Measurements from ENCODE around the gene ITGA1. TPM values are rescaled to one million over a fixed set of nuclear protein-coding genes. Genes with fewer than 3 reads are reported as not detected.

Gene ITGA1
- total and polyA plus RNA-seq, 2 of the 8 experiments (the other 6 are each of a cell fraction or from before 2014, with no cell fraction given), result 2.3 to 9.0 TPM

- POLR2A ChIA-PET (ENCODE audit: partially characterized antibody), result no interaction called here
- no peak overlapping the region for H2AFZ ChIP-seq (ENCODE audit: low read length)
- H3K79me1 ChIP-seq (ENCODE audit: low read depth, low read length), result no peaks in the 10 kb centered on the region
- H2BK15ac ChIP-seq (ENCODE audit: low read length), result no peak overlapping the region
- no peak overlapping the region for H3K9ac ChIP-seq (replicated peaks in 1 of 4; ENCODE audit: extremely low read depth in 1 of 4, low read depth in 3 of 4, low read length in 3 of 4)
- DNase-seq (ENCODE audit: low read depth in 1 of 2, low spot score in 2 of 2), result no peak
- H2BK5ac ChIP-seq (ENCODE audit: low read depth, low read length), result no peak overlapping the region
- H3K18ac ChIP-seq (ENCODE audit: extremely low read depth, low read length), result no peak overlapping the region
- H3K23me2 ChIP-seq (ENCODE audit: low read depth, low read length), result no peaks in the 10 kb centered on the region
- no peak overlapping the region for H3K14ac ChIP-seq (ENCODE audit: insufficient read length)
- no peaks in the 10 kb centered on the region for H3K79me2 ChIP-seq (ENCODE audit: control insufficient read depth in 1 of 2, insufficient read depth in 2 of 2, low read length in 2 of 2)
- no peak overlapping the region for H2BK20ac ChIP-seq (ENCODE audit: low read length)
- H2BK12ac ChIP-seq (ENCODE audit: low read depth, low read length), result no peak overlapping the region
- no peak overlapping the region for H3K4ac ChIP-seq (replicated peaks; ENCODE audit: insufficient read length, low read depth, low read length)
- H4K20me1 ChIP-seq (replicated peaks in 1 of 2; ENCODE audit: control insufficient read depth in 1 of 2, insufficient read depth in 2 of 2, low read length in 2 of 2), result no peaks in the 10 kb centered on the region
- H3K4me3 ChIP-seq (ENCODE audit: extremely low read depth in 1 of 4, insufficient read depth in 2 of 4, low read depth in 3 of 4, low read length in 4 of 4), result no peak overlapping the region
- no peak overlapping the region for H2AK5ac ChIP-seq (ENCODE audit: low read depth, low read length)
- no peaks in the 10 kb centered on the region for H3K36me3 ChIP-seq (ENCODE audit: control insufficient read depth in 2 of 4, insufficient read depth in 4 of 4, low read length in 3 of 4)
- no peak overlapping the region for H3K4me2 ChIP-seq (ENCODE audit: insufficient read depth in 1 of 2, low read depth in 2 of 2, low read length in 2 of 2)
- no peak overlapping the region for H3K23ac ChIP-seq (ENCODE audit: insufficient read length)
- no peak overlapping the region for H4K5ac ChIP-seq (ENCODE audit: insufficient read length, low read depth, low read length)
- FAIRE-seq, result no peak
- H3K4me1 ChIP-seq (replicated peaks in 1 of 4; ENCODE audit: control insufficient read depth in 3 of 4, insufficient read depth in 4 of 4, low read length in 3 of 4), result no peaks in the 10 kb centered on the region
- CTCF ChIA-PET (ENCODE audit: partially characterized antibody), result no interaction called here
- H4K8ac ChIP-seq (ENCODE audit: extremely low read depth, insufficient read depth, low read length), result no peak overlapping the region
- 89% methylated on average over 2 of the region's 2 CpGs; no CpG with 5 or more reads in 1 of the 2 experiments for whole genome bisulfite sequencing, 2 experiments (ENCODE audit: extremely low coverage in 1 of 2, insufficient coverage in 1 of 2, insufficient read length in 1 of 2, insufficient replicate concordance in 2 of 2, low coverage in 1 of 2, low lambda C conversion rate in 2 of 2, missing lambda C conversion rate in 1 of 2)
- H4K91ac ChIP-seq (replicated peaks; ENCODE audit: insufficient read length, low read length), result no peak overlapping the region
- no peak overlapping the region for H2BK120ac ChIP-seq (replicated peaks; ENCODE audit: low read depth, low read length)
- no peak for TF ChIP-seq CBX5 (IDR thresholded peaks at IDR 0.05; ENCODE audit: low read depth, low read length)
- H3K27ac ChIP-seq (ENCODE audit: low read depth, low read length), result no peak overlapping the region
- peaks cover 0 to 1% (median 0%) of the 10 kb centered on the region in 4 experiments; a peak in 1 of 7 replicates for H3K27me3 ChIP-seq (replicated peaks in 1 of 4; ENCODE audit: control insufficient read depth in 3 of 4, extremely low read depth in 1 of 4, insufficient read depth in 3 of 4, low read length in 3 of 4)
- no peak overlapping the region for H3K56ac ChIP-seq (replicated peaks; ENCODE audit: insufficient read length, low read depth, low read length)
- H3K9me3 ChIP-seq (ENCODE audit: insufficient read depth in 2 of 2, low read depth in 1 of 2, low read length in 1 of 2), result no peaks in the 10 kb centered on the region
These were observed 76.7 kb downstream of the ITGA1 start for GRCh38 chr5:52864371-52864770.
